Hepatocyte (in vitro differentiated cells): Measurements from ENCODE around the gene KLHL26.

Experiments
- CTCF ChIP-seq: fragments of 200-600 bp; sonication (generic); IDR thresholded peaks from 2 replicates; pipeline ENCODE4 v1.5.1; 2016; ENCODE audit warnings: antibody characterized with exemption, mild to moderate bottlenecking; ENCODE audit not compliant: poor library complexity
- EZH2 ChIP-seq: fragments of 200-600 bp; sonication (generic); IDR thresholded peaks from 2 replicates; pipeline ENCODE4 v1.6.1; 2016; ENCODE audit warnings: antibody characterized with exemption, mild to moderate bottlenecking, borderline replicate concordance
- EZH2phosphoT487 ChIP-seq: fragments of 200-600 bp; sonication (generic); IDR thresholded peaks from one replicate; pipeline ENCODE4 v1.6.1; 2018; ENCODE audit warnings: antibody characterized with exemption, mild to moderate bottlenecking, low read depth, moderate library complexity; ENCODE audit not compliant: unreplicated experiment, severe bottlenecking

- TF ChIP-seq CTCF (no peak), EZH2 (no peak), EZH2phosphoT487 (no peak)
Observed at GRCh38 chr19:18589380-18590272, 47.2 kb upstream of the KLHL26 start.
